Activated CD8-positive, alpha-beta memory T cell treated with anti-CD3 and anti-CD28 coated beads, Interleukin-2, amount 50 U/mL, for 4 hours (primary cell): ENCODE measurements around the gene POR.

Experiments used
- DNase-seq: peaks from one replicate; pipeline ENCODE4 v3.0.0-alpha.2; 2020

POR gene

DNA sequence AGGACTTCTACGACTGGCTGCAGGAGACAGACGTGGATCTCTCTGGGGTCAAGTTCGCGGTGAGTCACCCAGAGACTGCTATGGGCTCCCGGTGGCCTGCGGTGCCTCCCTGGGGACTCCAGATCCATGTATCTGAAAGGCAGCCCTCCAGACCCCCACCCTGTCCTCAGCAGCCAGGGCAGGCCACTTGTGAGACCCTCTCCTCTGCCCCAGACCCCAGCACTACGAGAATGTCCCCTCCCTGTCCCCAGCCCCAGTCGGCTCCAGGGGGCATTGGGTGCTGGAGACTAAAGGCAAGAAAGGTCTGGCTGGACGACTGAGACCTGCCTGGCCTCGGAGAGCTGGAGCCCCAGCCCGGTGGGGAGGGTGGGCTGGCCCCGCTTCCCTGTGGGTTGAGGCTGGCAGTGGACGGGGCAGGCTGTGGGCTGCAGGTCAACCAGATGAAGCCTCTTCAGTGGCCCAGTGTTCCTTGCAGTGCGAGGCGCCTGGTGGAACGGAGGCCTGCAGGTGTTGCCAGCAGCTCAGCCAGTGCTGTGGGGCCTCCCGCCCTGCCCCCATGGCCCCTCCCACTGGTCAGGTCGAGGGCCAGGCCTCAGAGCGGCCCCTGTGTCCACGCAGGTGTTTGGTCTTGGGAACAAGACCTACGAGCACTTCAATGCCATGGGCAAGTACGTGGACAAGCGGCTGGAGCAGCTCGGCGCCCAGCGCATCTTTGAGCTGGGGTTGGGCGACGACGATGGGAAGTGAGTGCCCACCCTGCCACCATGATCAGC lies 65.7 kb downstream of the POR start:
- no peak for DNase-seq

DNA sequence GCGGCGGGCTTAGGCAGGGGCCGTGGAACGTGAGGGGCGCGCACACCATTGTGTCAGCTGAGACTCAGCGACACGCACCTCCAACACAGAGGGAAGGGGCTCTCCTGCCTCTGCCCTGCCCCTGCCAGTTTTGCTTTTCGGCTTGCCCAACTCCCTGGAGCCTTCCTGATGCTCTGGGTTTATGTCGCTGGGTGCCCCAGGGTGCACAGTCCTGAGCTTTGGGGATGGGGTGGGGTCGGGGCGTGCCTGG lies 66.2 kb downstream of the POR start:
- no peak for DNase-seq

DNA sequence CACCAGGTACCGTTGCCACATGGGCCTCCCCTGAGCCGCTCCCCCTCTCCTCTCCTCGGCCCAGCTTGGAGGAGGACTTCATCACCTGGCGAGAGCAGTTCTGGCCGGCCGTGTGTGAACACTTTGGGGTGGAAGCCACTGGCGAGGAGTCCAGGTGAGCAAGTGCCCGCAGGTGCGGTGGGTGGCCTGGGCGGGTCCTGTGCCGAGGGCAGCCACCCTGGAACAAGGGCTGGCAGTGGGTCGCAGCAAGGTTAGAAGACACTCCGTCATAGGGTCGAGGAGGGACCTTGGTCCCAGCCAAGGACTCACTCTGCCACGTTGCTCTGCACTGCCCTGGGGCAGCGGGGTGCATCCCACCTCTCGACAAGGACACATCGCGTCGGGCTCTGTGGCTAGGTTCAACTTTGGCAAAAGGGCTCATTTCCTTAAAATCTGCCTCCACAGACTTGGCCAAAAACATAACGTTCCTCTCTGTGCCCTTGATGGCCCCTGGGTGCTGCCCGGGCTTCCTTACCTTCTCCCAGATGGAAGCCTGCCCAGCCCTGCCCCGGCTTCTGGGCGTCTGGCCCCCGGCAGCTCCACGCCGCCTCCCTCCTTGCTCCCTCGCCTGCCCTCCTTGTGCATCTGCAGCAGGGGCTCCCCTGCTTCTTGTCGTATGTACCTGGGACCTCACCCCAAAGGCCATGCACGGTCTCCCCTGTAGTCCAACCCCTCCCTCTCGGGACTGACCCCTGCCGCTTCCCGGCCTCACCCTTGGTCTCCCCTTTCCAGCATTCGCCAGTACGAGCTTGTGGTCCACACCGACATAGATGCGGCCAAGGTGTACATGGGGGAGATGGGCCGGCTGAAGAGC lies 66.7 kb downstream of the POR start:
- no peak for DNase-seq

DNA sequence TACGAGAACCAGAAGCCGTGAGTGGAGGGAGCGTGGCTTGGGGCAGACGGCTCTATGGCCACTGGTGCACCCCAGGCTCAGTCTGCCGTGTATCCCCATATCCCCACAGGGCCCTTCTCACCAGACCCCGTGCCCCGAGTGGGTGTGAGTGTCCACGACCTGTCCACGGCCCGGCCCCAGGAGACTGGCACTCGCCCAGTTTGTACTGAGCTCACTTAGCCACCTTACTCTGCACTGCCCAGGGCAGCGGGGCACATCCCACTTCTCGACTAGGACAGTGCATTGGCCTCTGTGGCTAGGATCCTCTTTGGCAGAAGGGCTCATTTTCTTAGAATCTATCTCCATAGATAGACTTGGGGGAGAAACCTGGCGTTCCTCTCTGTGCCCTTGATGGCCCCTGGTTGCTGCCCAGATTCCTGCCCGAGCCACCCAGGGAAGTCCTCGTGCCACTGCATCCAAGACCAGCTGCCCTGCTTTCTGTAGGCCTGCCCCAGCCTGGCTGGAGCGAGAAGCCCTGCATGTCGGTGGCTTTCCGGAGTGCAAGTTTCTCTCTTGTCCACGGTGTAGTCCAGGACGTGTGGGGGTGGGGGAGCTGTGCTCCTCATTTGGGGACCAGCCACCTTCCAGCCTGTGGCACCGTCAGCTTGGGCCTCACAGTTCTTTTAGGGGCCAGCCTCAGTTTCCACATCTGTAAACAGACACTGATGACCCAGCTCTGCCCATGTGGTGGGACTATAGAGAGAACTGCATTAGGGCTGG lies 67.5 kb downstream of the POR start:
- DNase-seq: no peak

DNA sequence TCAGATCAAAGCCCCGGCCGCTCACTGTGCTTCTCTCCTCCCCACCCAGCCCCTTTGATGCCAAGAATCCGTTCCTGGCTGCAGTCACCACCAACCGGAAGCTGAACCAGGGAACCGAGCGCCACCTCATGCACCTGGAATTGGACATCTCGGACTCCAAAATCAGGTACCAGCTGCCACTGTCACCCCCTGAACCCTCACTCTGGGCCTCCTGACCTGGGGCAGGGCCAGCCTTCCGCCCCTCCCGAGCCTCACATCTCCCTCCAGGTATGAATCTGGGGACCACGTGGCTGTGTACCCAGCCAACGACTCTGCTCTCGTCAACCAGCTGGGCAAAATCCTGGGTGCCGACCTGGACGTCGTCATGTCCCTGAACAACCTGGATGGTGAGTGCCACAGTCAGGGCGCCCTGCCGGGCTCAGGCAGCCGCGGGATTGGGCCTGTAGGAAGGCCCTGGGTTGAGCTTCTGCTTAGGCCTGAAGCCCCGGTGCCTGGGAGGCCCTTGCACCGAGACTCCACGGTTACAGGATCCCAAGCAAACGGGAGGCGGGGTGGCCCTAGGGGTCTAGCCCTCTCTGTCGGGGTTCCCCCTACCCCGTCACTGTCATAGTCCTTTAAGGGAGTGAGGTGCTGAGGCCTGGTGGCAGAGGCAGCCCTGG lies 68.6 kb downstream of the POR start:
- no peak for DNase-seq

DNA sequence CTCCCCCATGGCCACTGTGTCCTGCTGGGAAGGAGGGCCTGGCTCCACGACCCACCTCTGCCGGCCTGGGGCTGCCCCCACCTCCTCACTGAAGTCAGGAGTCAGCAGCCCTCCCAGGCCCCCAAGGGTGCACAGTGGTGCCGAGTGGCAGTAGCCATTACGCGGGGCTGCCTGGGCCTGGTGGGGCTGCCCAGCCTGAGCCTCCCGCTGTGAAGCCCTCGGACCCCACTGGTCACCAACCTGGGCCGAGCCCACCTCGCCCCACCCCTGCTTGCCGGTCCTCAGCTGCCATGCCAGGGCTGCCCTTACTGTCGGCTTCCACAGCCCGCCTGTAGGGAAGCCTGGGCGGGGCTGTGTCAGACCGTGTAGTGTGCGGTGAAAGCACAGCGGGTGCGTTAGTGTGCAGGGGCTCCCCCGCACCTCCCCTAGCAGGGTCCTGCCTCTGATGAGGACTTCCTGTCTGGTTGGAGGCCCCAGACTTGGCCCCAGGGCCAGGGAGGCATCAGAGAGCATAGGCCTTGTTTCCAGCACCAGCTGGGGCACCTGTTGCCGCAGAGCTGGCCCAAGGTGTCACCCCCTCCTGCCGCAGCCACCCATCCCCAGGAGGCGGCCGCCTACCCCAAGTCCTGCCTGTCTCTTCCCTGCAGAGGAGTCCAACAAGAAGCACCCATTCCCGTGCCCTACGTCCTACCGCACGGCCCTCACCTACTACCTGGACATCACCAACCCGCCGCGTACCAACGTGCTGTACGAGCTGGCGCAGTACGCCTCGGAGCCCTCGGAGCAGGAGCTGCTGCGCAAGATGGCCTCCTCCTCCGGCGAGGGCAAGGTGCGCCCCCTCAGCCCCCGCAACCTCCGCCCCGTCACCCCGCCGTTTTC lies 69.4 kb downstream of the POR start:
- no peak for DNase-seq

DNA sequence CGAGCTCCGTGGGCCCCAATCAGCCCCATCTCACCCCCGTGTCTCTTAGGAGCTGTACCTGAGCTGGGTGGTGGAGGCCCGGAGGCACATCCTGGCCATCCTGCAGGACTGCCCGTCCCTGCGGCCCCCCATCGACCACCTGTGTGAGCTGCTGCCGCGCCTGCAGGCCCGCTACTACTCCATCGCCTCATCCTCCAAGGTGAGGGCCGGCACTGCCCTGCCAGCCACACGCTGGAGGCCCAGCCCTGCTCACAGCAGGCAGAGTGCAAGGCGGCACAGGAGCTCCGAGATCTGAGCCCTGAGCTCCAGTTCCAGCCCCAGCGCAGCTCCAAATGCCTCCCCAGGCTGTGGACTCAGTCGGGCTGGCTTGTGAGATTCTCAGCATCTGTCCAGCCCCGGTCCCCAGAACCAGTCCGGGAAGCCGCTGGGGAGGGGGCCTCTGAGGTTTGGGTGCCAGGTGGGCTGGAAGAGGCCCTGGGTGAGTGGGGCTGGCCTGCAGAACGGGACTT lies 70.1 kb downstream of the POR start:
- DNase-seq: no peak

DNA sequence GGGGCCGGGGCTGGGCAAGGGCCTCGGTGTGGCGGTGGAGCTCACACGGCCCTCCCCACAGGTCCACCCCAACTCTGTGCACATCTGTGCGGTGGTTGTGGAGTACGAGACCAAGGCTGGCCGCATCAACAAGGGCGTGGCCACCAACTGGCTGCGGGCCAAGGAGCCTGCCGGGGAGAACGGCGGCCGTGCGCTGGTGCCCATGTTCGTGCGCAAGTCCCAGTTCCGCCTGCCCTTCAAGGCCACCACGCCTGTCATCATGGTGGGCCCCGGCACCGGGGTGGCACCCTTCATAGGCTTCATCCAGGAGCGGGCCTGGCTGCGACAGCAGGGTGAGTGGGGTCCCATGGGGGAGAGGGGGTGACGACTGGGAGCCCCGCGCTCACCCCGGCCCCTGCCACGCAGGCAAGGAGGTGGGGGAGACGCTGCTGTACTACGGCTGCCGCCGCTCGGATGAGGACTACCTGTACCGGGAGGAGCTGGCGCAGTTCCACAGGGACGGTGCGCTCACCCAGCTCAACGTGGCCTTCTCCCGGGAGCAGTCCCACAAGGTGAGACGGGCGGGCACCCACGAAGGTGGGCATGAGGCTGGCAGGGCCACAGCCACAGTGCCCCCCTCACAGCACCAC lies 70.7 kb downstream of the POR start:
- no peak for DNase-seq

DNA sequence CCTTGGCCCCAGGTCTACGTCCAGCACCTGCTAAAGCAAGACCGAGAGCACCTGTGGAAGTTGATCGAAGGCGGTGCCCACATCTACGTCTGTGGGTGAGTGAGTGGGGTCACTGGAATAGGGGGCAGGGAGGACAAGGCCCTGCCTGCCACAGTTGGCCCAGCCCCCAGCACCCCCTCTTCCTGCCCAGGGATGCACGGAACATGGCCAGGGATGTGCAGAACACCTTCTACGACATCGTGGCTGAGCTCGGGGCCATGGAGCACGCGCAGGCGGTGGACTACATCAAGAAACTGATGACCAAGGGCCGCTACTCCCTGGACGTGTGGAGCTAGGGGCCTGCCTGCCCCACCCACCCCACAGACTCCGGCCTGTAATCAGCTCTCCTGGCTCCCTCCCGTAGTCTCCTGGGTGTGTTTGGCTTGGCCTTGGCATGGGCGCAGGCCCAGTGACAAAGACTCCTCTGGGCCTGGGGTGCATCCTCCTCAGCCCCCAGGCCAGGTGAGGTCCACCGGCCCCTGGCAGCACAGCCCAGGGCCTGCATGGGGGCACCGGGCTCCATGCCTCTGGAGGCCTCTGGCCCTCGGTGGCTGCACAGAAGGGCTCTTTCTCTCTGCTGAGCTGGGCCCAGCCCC lies 71.3 kb downstream of the POR start:
- DNase-seq: no peak

DNA sequence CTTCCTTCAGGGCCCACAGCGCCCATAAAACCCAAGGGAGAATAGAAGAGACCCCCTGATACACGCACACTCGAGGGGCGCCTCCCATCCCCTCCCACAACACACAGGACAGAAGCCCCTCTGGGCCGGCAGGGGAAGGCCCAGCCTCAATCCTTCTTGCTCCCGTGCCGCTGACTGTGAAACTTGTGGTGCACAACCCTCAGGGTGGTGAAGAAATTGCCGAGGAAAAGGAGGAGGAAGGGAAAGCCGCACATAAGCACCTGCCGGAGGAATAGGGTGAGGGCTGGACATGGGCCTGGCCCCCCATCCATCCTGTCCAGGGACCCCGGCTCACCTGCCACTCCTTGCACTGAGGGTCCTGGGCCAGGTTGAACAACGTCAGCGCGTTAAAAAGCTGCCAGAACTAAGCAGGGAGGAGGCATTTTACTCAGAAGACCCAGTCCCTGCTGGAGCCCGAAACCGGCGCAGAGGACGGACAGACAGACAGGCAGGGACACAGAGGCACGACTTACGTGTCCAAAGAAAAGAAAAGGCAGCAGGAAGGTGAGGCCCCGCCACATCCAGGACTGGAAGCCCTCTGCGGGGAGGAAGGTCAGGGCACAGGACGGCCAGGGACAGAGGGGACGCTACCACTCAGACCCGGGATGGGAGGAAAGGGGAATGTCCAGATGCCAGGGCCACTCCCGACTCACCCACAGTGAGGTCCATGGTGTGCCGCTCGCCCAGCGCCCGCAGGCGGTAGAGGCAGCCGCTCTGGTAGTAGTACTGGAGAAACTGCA lies 72.3 kb downstream of the POR start:
- DNase-seq: no peak

DNA sequence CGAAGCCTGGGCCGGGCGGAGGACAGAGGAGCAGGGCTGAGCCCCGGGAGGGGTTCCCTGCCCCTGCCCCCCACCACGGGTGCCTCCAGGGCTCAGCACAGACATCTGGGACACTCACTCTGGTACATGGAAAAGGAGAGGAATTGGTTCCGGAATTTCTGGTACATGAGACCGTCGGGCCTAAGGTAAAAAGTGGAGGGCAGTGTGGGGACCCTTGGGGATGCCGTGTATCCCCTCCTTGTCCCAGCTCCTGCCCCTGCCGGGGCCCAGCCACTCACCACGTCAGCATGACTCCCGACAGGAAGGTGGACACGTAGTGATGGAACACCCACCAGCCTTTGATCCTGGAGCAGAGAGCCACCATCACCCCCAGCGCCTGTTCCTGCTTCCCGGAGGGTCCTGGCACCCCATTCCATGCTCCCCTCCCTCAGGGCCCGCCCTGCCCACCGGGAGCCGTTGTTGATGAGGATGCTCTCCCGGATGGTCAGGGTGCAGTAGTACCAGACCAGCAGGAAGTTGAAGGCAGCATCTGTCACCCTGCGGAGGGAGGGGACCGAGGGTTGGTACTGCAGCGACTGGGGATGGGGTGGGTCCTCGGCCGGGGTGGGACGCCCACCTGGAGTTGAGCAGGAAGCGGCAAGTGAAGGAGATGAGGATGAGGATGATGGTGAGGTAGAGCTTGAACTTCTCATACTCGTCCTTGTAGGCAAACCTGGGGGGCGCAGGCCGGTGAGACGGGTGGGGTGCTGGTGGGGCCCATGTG lies 73.0 kb downstream of the POR start:
- no peak for DNase-seq

DNA sequence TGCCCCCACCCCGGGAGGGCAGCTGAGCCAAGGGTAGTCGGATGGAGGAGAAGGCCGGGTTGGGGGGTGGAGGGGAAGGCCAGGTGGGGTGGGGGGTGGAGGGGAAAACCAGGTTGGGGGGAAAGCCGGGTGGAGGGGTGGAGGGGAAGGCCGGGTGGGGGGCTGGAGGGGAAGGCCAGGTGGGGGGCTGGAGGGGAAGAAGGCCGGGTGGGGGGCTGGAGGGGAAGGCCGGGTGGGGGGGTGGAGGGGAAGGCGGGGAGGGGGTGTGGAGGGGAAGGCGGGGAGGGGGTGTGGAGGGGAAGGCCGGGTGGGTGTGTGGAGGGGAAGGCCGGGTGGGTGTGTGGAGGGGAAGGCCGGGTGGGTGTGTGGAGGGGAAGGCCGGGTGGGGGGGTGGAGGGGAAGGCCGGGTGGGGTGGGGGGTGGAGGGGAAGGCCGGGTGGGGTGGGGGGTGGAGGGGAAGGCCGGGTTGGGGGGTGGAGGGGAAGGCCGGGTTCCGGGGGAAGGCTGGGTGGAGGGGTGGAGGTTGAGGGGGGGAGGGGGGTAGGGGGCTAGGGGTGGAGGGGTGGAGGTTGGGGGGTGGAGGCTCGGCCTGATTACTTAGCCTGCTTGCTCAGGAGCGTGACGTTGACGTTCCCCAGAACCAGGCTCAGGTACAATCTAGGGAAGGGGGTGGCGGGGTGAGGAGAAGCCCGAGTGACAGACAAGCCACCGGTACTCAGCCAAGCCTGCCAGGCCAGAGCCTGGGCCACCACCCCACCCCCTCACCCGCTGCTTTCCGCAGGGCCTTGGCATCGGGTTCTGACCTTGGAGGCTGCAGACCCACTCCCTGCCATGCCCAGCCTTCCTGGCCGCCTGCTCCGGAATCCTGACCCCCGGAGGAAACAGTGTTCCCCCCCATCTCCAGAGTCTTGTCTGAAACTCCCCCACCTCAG lies 73.9 kb downstream of the POR start:
- DNase-seq: no peak

DNA sequence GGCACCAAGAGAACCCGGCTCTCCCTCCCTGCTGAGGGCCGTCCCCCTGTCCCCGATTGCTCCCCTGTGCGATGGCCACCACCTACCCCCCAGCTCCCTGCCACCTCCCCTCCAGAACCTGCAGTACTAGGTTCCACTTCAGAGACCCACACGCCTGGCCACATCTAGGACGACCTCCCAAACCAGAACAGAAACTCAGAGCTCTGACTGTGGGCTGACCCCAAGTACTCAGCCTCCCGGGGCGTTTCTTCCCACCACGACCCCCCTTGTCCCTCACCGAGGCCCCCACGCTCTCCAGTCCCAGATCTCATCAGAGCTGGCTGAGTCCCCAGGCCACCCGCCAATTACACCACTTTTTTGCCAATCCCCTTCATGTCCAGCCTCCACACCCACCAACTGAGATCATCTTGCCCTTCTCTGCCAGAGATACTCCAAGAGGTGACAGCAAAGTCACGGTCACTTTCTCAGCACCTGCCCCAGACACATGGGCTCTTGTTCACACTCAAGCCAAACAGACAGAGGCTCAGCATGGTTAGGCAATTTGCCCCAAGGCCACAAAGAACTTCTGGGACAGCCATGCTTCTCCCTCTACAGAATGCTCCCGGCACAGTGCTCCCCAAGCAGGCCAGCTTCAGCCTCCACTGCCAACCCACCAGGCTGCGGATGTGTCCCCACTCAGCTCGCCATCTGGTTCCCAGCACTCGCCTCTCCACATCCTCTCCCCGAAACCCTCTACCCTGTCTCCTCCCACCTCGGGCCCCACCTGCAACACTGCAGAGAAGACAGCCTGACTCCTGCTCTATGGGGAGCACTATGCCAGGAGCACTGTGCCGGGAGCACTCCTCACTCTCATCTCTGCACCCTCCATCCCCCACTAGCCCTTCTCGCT lies 74.8 kb downstream of the POR start:
- no peak for DNase-seq

DNA sequence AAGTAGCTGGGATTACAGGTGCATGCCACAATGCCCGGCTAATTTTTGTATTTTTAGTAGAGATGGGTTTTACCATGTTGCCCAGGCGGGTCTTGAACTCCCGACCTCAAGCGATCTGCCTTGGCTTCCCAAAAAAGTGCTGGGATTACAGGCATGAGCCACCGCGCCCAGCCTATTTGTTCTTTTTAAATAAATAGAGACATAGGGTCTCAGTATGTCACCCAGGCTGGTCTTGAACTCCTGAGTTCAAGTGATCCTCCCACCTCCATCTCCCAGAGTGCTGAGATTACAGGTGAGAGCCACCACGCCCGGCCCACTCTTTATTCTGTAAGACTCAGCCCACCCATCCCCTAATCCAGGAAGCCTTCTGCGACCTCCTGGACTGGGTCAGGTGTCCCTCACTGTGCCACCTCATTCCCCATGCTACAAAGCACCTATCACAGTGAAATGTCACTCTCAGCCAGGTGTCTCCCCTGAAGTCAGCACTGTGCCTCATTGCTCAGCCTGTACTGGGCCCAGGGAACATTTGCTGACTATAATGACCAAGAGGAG lies 76.7 kb downstream of the POR start:
- DNase-seq: peak; percentile 8

DNA sequence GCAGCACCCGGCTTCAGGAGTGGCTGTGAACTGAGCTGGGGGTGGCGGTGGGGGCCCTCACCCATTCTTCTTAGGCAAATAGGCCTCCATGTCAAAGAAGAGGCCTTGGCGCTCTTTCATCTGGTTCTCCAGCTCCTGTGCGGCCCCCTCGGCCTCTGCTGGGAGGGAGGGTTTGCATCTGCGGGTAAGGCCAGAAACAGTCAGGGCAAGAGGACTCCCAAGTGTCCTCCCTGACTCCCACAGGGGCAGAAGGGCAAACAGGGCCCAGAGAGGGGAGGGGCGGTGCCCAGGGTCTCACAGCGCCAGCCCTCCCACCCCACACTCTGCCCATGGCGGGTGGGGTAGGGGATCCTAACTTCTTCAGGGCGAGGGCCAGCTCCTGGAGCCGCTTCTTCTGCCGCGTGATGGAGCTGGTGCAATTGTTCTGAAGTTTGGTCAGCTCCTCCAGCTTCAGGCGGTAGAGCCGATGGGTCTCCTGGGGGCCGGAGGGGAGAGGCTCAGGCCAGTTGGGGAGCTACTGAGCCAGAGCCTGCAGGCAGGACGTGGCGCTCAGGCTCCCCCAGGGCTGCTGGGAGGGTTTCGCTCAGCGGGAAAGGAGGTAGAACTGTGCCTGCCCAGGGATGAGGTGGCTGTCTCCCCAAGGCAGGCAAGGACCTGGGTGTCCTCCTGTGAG lies 77.3 kb downstream of the POR start:
- no peak for DNase-seq

DNA sequence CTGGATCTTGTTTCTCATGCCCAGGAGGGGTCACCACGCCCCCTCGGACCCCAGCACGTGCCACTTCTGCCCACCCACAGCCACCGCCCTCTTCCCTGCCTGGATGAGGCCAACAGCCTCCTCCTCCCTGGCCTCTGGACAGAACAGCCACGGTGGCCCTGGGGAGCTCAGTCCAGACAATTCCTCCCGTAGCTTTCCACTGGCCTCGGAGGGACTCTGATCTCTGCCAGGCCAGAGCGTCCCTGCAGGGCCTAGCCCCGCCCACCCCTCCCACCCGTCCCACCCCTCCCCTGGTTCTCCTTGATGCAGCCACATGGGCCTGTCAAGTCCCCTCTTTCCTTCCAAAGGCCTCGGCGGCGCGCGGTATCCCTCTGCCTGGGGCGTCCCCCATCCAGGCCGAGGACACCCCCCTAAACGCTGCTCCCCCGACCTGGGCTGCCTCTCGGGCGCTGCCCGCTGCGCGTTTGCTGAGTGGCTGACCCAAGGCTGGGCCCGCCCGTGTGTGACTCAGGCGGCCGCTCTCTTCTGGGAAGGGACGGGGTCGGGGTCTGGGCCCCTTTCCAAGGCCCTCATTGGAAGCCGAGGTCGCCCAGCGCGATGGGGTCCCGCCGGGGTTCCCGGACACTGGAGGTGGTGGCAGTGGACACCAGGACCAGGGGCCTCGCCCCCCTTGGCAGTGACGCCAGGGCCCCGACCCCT lies 78.9 kb downstream of the POR start:
- DNase-seq: no peak
